ENCODE data around the gene AGRN. TPM values are rescaled to one million over a fixed set of nuclear protein-coding genes. Genes with fewer than 3 reads are reported as not detected.

Gene AGRN
- total RNA-seq (ENCODE audit: low replicate concordance), result 7.9 and 85.7 TPM in 2 replicates

- TF ChIP-seq, protein P1, sequence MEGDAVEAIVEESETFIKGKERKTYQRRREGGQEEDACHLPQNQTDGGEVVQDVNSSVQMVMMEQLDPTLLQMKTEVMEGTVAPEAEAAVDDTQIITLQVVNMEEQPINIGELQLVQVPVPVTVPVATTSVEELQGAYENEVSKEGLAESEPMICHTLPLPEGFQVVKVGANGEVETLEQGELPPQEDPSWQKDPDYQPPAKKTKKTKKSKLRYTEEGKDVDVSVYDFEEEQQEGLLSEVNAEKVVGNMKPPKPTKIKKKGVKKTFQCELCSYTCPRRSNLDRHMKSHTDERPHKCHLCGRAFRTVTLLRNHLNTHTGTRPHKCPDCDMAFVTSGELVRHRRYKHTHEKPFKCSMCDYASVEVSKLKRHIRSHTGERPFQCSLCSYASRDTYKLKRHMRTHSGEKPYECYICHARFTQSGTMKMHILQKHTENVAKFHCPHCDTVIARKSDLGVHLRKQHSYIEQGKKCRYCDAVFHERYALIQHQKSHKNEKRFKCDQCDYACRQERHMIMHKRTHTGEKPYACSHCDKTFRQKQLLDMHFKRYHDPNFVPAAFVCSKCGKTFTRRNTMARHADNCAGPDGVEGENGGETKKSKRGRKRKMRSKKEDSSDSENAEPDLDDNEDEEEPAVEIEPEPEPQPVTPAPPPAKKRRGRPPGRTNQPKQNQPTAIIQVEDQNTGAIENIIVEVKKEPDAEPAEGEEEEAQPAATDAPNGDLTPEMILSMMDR (IDR thresholded peaks at IDR 0.05; ENCODE audit: insufficient read depth, low read length), result no peak
- peak within 1 kb of the TSS; percentile 68 for H3K4me3 ChIP-seq (ENCODE audit: low read depth, low read length)
- DNase-seq (ENCODE audit: low read depth), result no peak
Observed at GRCh38 chr1:1020000-1020404, at the start of gene AGRN. Gene AGRN, plus strand, starts transcription at chr1:1020120. Its CDS starts 53 bp downstream, at chr1:1020173.

GRCh38 chr1:970242-970972 lies 49.5 kb upstream of the AGRN start:
- TF ChIP-seq, protein P1 (IDR thresholded peaks at IDR 0.05; ENCODE audit: insufficient read depth, low read length), result no peak
- DNase-seq (ENCODE audit: low read depth), result no peak
- no peak overlapping the region for H3K4me3 ChIP-seq (ENCODE audit: low read depth, low read length)

DNA sequence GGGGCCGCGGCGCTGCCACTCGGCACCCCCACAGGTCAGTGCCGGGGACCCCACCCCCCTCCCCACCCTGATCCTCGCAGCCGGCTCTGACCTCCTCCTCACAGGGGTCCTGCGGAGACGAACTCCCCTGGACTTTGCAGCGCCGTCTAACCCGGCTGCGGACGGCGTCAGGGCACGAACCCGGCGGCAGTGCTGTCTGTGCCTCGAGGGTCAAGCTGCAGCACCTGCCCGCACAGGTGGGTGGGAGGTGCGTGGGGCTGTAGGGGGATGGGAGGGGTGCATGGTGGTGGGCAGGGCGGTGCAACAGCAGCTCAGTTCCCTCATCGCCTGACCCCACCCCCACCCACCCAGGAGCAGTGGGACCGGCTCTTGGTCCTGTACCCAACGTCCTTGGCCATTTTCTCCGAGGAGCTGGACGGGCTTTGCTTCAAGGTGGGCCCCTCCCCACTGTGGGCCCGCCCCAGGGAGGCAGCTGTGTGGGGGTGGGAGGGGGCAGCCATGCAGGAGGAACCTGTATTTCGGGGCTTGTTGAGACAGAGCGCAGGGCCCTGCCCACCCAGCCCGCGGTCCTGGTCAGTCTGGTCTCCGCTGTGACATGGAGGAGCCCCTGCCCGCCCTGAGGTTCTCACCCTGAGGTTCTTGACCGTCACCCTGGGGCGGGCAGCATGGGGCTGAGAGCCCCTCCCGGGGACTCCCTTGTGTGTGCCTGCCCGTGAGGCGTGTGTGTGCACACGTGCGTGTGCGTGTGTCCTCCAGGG lies 48.8 kb upstream of the AGRN start:
- H3K4me3 ChIP-seq (ENCODE audit: low read depth, low read length), result no peak overlapping the region
- TF ChIP-seq, protein P1 (IDR thresholded peaks at IDR 0.05; ENCODE audit: insufficient read depth, low read length), result no peak
- no peak for DNase-seq (ENCODE audit: low read depth)

- TF ChIP-seq, protein P1 (IDR thresholded peaks at IDR 0.05; ENCODE audit: insufficient read depth, low read length), result no peak
- no peak overlapping the region for H3K4me3 ChIP-seq (ENCODE audit: low read depth, low read length)
- DNase-seq (ENCODE audit: low read depth), result no peak
Observed at GRCh38 chr1:971751-972506, 48.0 kb upstream of the AGRN start.

GRCh38 chr1:972726-973458 lies 47.0 kb upstream of the AGRN start:
- no peak overlapping the region for H3K4me3 ChIP-seq (ENCODE audit: low read depth, low read length)
- TF ChIP-seq, protein P1 (IDR thresholded peaks at IDR 0.05; ENCODE audit: insufficient read depth, low read length), result no peak
- no peak for DNase-seq (ENCODE audit: low read depth)

Measured in fibroblast of the aortic adventitia (primary cell).